ENCODE measurements around the gene IKZF3. TPM values are rescaled to one million over a fixed set of nuclear protein-coding genes. Genes with fewer than 3 reads are reported as not detected.

The IKZF3 gene
- total RNA-seq, 4 donors from 2014 or later = 1.8 to 2.8 (median 2.6) TPM

GRCh38 chr17:39816272-39816671 is 47.8 kb downstream of the IKZF3 start:
- TF ChIP-seq, protein P1, sequence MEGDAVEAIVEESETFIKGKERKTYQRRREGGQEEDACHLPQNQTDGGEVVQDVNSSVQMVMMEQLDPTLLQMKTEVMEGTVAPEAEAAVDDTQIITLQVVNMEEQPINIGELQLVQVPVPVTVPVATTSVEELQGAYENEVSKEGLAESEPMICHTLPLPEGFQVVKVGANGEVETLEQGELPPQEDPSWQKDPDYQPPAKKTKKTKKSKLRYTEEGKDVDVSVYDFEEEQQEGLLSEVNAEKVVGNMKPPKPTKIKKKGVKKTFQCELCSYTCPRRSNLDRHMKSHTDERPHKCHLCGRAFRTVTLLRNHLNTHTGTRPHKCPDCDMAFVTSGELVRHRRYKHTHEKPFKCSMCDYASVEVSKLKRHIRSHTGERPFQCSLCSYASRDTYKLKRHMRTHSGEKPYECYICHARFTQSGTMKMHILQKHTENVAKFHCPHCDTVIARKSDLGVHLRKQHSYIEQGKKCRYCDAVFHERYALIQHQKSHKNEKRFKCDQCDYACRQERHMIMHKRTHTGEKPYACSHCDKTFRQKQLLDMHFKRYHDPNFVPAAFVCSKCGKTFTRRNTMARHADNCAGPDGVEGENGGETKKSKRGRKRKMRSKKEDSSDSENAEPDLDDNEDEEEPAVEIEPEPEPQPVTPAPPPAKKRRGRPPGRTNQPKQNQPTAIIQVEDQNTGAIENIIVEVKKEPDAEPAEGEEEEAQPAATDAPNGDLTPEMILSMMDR (IDR thresholded peaks at IDR 0.05) = no peak
- no peak for TF ChIP-seq POLR2A (IDR thresholded peaks at IDR 0.05)
- no peak for DNase-seq
- peaks cover 0 to 11% of the 10 kb centered on the region in 2 donors for H3K4me1 ChIP-seq
- no peaks in the 10 kb centered on the region for H3K27me3 ChIP-seq
- intact Hi-C loops (cut with DNase I) = no loop called here
- no peaks in the 10 kb centered on the region for H3K36me3 ChIP-seq
- no peaks in the 10 kb centered on the region for H3K9me3 ChIP-seq
- no peak overlapping the region for H3K4me3 ChIP-seq (replicated peaks in 1 of 3)
- H3K27ac ChIP-seq = no peak overlapping the region

GRCh38 chr17:39814497-39814896 is 49.6 kb downstream of the IKZF3 start:
- intact Hi-C loops (cut with DNase I) = no loop called here
- no peak for DNase-seq
- no peaks in the 10 kb centered on the region for H3K9me3 ChIP-seq
- H3K4me1 ChIP-seq = peaks cover 0 to 11% of the 10 kb centered on the region in 2 donors
- 71 to 90% methylated on average over 2 of the region's 2 CpGs for WGBS, 2 donors
- no peaks in the 10 kb centered on the region for H3K36me3 ChIP-seq
- TF ChIP-seq, protein P1 (IDR thresholded peaks at IDR 0.05) = no peak
- no peak for TF ChIP-seq POLR2A (IDR thresholded peaks at IDR 0.05)
- H3K27ac ChIP-seq = no peak overlapping the region
- H3K4me3 ChIP-seq (replicated peaks in 1 of 3) = no peak overlapping the region
- no peaks in the 10 kb centered on the region for H3K27me3 ChIP-seq

- DNase-seq = no peak
- Histone ChIP-seq H3K27ac (no peak overlapping the region), H3K27me3 (no peaks in the 10 kb centered on the region), H3K9me3 (no peaks in the 10 kb centered on the region), H3K4me3 (replicated peaks in 1 of 3) (no peak overlapping the region), H3K4me1 (peaks cover 5 to 11% of the 10 kb centered on the region in 2 donors), H3K36me3 (no peaks in the 10 kb centered on the region)
- intact Hi-C loops (cut with DNase I) = no loop called here
- 83 to 87% methylated on average over 11 of the region's 11 CpGs for WGBS, 2 donors
- no peak for TF ChIP-seq POLR2A (IDR thresholded peaks at IDR 0.05)
- TF ChIP-seq, protein P1 (IDR thresholded peaks at IDR 0.05) = no peak
Measured at GRCh38 chr17:39813631-39814030, 50.5 kb downstream of the IKZF3 start.

DNA sequence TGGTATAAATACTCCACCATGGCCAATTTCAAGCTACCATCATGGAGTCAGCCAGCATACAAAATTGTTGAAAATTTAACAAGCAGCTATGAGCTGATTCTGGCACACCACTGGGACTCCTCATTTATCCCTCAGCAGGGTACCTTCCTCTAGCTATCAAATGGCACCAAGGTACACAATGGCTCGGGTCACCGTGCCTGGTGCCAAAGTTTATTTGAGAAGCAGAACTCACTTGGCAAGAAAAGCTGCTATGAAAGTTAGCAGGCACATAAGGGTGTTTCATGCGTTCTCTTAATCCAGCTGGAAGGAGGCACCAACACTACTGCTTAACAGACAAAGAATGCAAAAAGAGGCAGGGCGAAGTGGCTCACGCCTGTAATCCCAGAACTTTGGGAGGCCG is 51.6 kb downstream of the IKZF3 start:
- Histone ChIP-seq H3K9me3 (no peaks in the 10 kb centered on the region), H3K4me3 (replicated peaks in 1 of 3) (no peak overlapping the region), H3K4me1 (peaks cover 5 to 11% of the 10 kb centered on the region in 2 donors), H3K36me3 (no peaks in the 10 kb centered on the region), H3K27ac (no peak overlapping the region), H3K27me3 (no peaks in the 10 kb centered on the region)
- 34 to 37% methylated on average over 6 of the region's 6 CpGs for WGBS, 2 donors
- TF ChIP-seq POLR2A (IDR thresholded peaks at IDR 0.05) = no peak
- TF ChIP-seq, protein P1 (IDR thresholded peaks at IDR 0.05) = no peak
- intact Hi-C loops (cut with DNase I) = no loop called here
- peak; percentile 77 to 81 for DNase-seq

DNA sequence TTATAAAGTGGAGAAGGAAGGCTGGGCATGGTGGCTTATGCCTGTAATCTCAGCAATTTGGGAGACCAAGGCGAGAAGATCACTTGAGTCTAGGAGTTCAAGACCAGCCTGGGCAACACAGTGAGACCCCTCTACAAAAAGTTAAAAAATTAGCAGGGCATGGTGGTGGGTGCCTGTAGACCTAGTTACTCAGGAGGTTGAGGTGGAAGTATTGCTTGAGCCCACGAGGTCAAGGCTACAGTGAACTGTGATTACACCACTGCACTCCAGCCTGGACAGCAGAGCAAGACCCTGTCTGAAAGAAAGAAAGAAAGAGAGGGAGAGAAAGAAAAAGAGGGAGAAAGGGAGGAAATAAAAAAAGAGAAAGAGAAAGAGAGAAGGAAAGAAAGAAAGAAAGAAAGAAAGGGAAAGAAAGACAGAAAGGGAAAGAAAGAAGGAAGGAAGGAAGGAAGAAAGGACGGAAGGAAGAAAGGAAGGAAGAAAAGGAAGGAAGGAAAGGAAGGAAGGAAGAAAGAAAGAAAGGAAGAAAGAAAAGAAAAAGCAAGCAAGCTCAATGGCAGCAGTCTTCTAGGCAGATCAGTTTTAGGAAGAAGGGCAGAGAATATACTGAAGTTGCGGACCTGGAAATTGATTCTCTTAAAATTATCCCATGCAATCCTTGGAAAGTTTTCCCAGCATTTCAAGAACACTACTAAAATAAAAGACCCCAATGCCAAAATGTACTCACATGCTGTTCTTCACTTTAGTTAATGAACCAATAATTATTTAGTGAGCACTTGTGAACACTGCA is 53.0 kb downstream of the IKZF3 start:
- intact Hi-C loops (cut with DNase I) = no loop called here
- Histone ChIP-seq H3K36me3 (no peaks in the 10 kb centered on the region), H3K4me3 (replicated peaks in 1 of 3) (no peak overlapping the region), H3K9me3 (no peaks in the 10 kb centered on the region), H3K27ac (no peak overlapping the region), H3K4me1 (peaks cover 5 to 11% of the 10 kb centered on the region in 2 donors), H3K27me3 (no peaks in the 10 kb centered on the region)
- DNase-seq = no peak
- TF ChIP-seq, protein P1 (IDR thresholded peaks at IDR 0.05) = no peak
- TF ChIP-seq POLR2A (IDR thresholded peaks at IDR 0.05) = no peak
- 88 to 92% methylated on average over 4 of the region's 4 CpGs for WGBS, 2 donors

All from thyroid gland (tissue), 4 donors.